ENCODE data around the gene CHKA.

Gene CHKA

GRCh38 chr11:68019486-68019885 is 101.7 kb downstream of the CHKA start:
- H3K4me3 ChIP-seq (ENCODE audit: low read depth, low read length) = no peak overlapping the region
- TF ChIP-seq CTCF (IDR thresholded peaks at IDR 0.05; ENCODE audit: low read depth, low read length) = no peak

- no peak overlapping the region for H3K4me3 ChIP-seq (ENCODE audit: low read depth, low read length)
- TF ChIP-seq CTCF (IDR thresholded peaks at IDR 0.05; ENCODE audit: low read depth, low read length) = no peak
These were observed 102.4 kb downstream of the CHKA start for GRCh38 chr11:68018730-68019190.

DNA sequence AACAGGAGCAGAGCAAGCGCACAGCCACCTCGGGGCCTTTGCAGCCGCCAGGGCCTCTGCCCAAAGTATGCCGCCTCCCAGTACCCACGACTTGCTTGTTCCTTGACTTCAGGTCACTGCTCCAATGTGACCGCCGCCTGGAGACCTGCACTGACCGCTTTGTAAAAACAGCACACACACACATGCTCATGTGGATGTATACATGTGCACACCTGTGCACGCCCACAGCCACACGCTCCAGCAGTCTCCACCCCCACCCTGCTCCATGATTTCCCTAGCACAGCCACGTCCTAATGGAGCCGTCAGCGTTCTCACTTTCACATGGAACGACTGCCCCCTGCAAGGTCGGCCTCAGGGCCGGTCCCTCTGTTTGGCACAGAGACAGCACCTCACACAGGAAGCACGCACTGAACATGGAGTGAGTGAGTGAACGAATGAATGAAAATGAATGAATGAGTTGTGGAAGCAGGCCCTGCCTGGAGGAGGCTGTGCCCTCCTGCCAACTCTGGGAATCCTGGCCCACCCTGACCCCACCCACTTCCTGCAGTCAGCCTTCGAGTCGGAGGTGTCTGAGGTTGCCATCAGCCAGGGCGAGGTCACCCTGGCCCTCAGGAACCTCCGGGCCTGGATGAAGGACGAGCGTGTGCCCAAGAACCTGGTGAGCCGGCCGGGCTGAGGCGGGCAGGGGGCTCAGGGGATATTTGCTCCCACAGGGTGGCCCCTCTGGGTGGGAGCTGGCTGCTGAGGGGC is 103.0 kb downstream of the CHKA start:
- no peak overlapping the region for H3K4me3 ChIP-seq (ENCODE audit: low read depth, low read length)
- no peak for TF ChIP-seq CTCF (IDR thresholded peaks at IDR 0.05; ENCODE audit: low read depth, low read length)

GRCh38 chr11:68016904-68017817 is 104.0 kb downstream of the CHKA start:
- no peak for TF ChIP-seq CTCF (IDR thresholded peaks at IDR 0.05; ENCODE audit: low read depth, low read length)
- H3K4me3 ChIP-seq (ENCODE audit: low read depth, low read length) = no peak overlapping the region

GRCh38 chr11:68016161-68016903 is 104.9 kb downstream of the CHKA start:
- no peak for TF ChIP-seq CTCF (IDR thresholded peaks at IDR 0.05; ENCODE audit: low read depth, low read length)
- no peak overlapping the region for H3K4me3 ChIP-seq (ENCODE audit: low read depth, low read length)

DNA sequence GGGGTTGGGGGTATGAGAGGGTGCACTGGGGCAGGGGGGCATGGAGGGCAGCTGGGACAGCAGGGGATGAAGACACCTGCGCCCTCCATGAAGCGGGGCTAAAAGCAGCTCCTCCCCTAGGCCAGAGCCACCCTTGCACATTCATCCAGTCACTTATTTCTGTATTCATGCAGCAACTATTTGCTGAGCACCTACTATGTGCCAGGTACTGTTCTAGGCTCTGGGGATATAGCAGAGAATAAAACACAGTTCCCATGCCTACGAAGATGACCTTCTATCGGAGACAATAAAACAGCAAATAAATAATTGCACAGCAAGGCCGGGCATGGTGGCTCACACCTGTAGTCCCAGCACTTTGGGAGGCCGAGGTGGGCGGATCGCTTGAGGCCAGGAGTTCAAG is 105.7 kb downstream of the CHKA start:
- H3K4me3 ChIP-seq (ENCODE audit: low read depth, low read length) = no peak overlapping the region
- no peak for TF ChIP-seq CTCF (IDR thresholded peaks at IDR 0.05; ENCODE audit: low read depth, low read length)
